ENCODE data around the gene CXXC5. TPM values are rescaled to one million over a fixed set of nuclear protein-coding genes. Genes with fewer than 3 reads are reported as not detected.
A peak's percentile ranks its signal among the peaks of the same experiment; 100 is the strongest.

Gene CXXC5
- total and polyA plus RNA-seq, 2 experiments from 2014 or later, result 81.4 to 168 TPM

- in situ Hi-C loops (cut with MboI), result no loop called here
- Histone ChIP-seq H3K9me2 (ENCODE audit: insufficient read depth) (no peaks in the 10 kb centered on the region), H3K36me3 (ENCODE audit: low read depth) (no peaks in the 10 kb centered on the region), H3K4me3 (peak overlapping the region; percentile 48), H3K4me1 (ENCODE audit: insufficient read depth) (peaks cover 88% of the 10 kb centered on the region), H3K79me2 (ENCODE audit: insufficient read depth) (peaks cover 84% of the 10 kb centered on the region), H3K27me3 (replicated peaks; ENCODE audit: insufficient read depth) (no peaks in the 10 kb centered on the region), H3F3A (ENCODE audit: insufficient read depth) (peaks cover 55% of the 10 kb centered on the region), H3K4me2 (ENCODE audit: unreplicated experiment) (peak overlapping the region; percentile 53), H3K9me3 (ENCODE audit: low read depth) (no peaks in the 10 kb centered on the region), H3K27ac (peak overlapping the region; percentile 98), H2AFZ (peak overlapping the region; percentile 3; the same call in 1 of the 2 replicates), H3K9ac (peak overlapping the region; percentile 90), H4K20me1 (ENCODE audit: insufficient read depth) (no peaks in the 10 kb centered on the region)
- TF ChIP-seq EZH2phosphoT487 (IDR thresholded peaks at IDR 0.05; ENCODE audit: insufficient read depth, low read depth) (no peak), EZH2 (IDR thresholded peaks at IDR 0.05; ENCODE audit: insufficient read depth, poor library complexity, severe bottlenecking) (no peak)
- peak; percentile 80 for DNase-seq
- WGBS, 2 experiments (ENCODE audit: low coverage in 1 of 2, low lambda C conversion rate in 2 of 2, missing lambda C conversion rate in 2 of 2), result 8 to 10% methylated on average over 17 to 18 of the region's 18 CpGs
Observed at GRCh38 chr5:139655727-139656271, 7.7 kb downstream of the CXXC5 start.

GRCh38 chr5:139657363-139658321 is 9.5 kb downstream of the CXXC5 start:
- no peaks in the 10 kb centered on the region for H3K9me3 ChIP-seq (ENCODE audit: low read depth)
- no peak for TF ChIP-seq EZH2 (IDR thresholded peaks at IDR 0.05; ENCODE audit: insufficient read depth, poor library complexity, severe bottlenecking)
- no peak for TF ChIP-seq EZH2phosphoT487 (IDR thresholded peaks at IDR 0.05; ENCODE audit: insufficient read depth, low read depth)
- H3K9ac ChIP-seq, result peak overlapping the region; percentile 90
- H3K4me1 ChIP-seq (ENCODE audit: insufficient read depth), result peaks cover 90% of the 10 kb centered on the region
- peak overlapping the region; percentile 82 for H3K4me2 ChIP-seq (ENCODE audit: unreplicated experiment)
- peaks cover 42% of the 10 kb centered on the region for H3F3A ChIP-seq (ENCODE audit: insufficient read depth)
- peak; percentile 84 for DNase-seq
- H3K27me3 ChIP-seq (replicated peaks; ENCODE audit: insufficient read depth), result no peaks in the 10 kb centered on the region
- peak overlapping the region; percentile 60; the same call in 1 of the 2 replicates for H3K4me3 ChIP-seq
- no peaks in the 10 kb centered on the region for H4K20me1 ChIP-seq (ENCODE audit: insufficient read depth)
- no peak overlapping the region for H2AFZ ChIP-seq
- in situ Hi-C loops (cut with MboI), result no loop called here
- H3K79me2 ChIP-seq (ENCODE audit: insufficient read depth), result peaks cover 82% of the 10 kb centered on the region
- peak overlapping the region; percentile 98 for H3K27ac ChIP-seq
- no peaks in the 10 kb centered on the region for H3K36me3 ChIP-seq (ENCODE audit: low read depth)
- whole genome bisulfite sequencing, 2 experiments (ENCODE audit: low coverage in 1 of 2, low lambda C conversion rate in 2 of 2, missing lambda C conversion rate in 2 of 2), result 25 to 29% methylated on average over 9 to 12 of the region's 12 CpGs
- H3K9me2 ChIP-seq (ENCODE audit: insufficient read depth), result no peaks in the 10 kb centered on the region

- in situ Hi-C loops (cut with MboI), result no loop called here
- Histone ChIP-seq H3K4me1 (ENCODE audit: insufficient read depth) (peaks cover 81% of the 10 kb centered on the region), H3K27me3 (replicated peaks; ENCODE audit: insufficient read depth) (no peaks in the 10 kb centered on the region), H2AFZ (no peak overlapping the region), H3F3A (ENCODE audit: insufficient read depth) (peaks cover 33% of the 10 kb centered on the region), H3K36me3 (ENCODE audit: low read depth) (no peaks in the 10 kb centered on the region), H3K9me3 (ENCODE audit: low read depth) (no peaks in the 10 kb centered on the region), H3K9ac (peak overlapping the region; percentile 71), H3K4me3 (peak overlapping the region; percentile 60), H3K9me2 (ENCODE audit: insufficient read depth) (no peaks in the 10 kb centered on the region), H4K20me1 (ENCODE audit: insufficient read depth) (no peaks in the 10 kb centered on the region), H3K4me2 (ENCODE audit: unreplicated experiment) (peak overlapping the region; percentile 82), H3K79me2 (ENCODE audit: insufficient read depth) (peaks cover 82% of the 10 kb centered on the region), H3K27ac (peak overlapping the region; percentile 98)
- 1% methylated on average over 13 to 14 of the region's 14 CpGs for WGBS, 2 experiments (ENCODE audit: low coverage in 1 of 2, low lambda C conversion rate in 2 of 2, missing lambda C conversion rate in 2 of 2)
- peak; percentile 92 for DNase-seq
- TF ChIP-seq EZH2 (IDR thresholded peaks at IDR 0.05; ENCODE audit: insufficient read depth, poor library complexity, severe bottlenecking), result no peak
- no peak for TF ChIP-seq EZH2phosphoT487 (IDR thresholded peaks at IDR 0.05; ENCODE audit: insufficient read depth, low read depth)
Observed at GRCh38 chr5:139658501-139658927, 10.4 kb downstream of the CXXC5 start.

GRCh38 chr5:139658928-139659667 is 10.9 kb downstream of the CXXC5 start:
- Histone ChIP-seq H3K27me3 (replicated peaks; ENCODE audit: insufficient read depth) (no peaks in the 10 kb centered on the region), H3K36me3 (ENCODE audit: low read depth) (no peaks in the 10 kb centered on the region), H3K4me2 (ENCODE audit: unreplicated experiment) (peak overlapping the region; percentile 82), H3K9me3 (ENCODE audit: low read depth) (no peaks in the 10 kb centered on the region), H3K4me1 (ENCODE audit: insufficient read depth) (peaks cover 75% of the 10 kb centered on the region), H3K79me2 (ENCODE audit: insufficient read depth) (peaks cover 82% of the 10 kb centered on the region), H2AFZ (no peak overlapping the region), H3K4me3 (peak overlapping the region; percentile 60), H3K9me2 (ENCODE audit: insufficient read depth) (no peaks in the 10 kb centered on the region), H3F3A (ENCODE audit: insufficient read depth) (peaks cover 29% of the 10 kb centered on the region), H3K27ac (peak overlapping the region; percentile 98), H3K9ac (peak overlapping the region; percentile 71), H4K20me1 (ENCODE audit: insufficient read depth) (no peaks in the 10 kb centered on the region)
- 2 to 5% methylated on average over 14 to 15 of the region's 15 CpGs for whole genome bisulfite sequencing, 2 experiments (ENCODE audit: low coverage in 1 of 2, low lambda C conversion rate in 2 of 2, missing lambda C conversion rate in 2 of 2)
- DNase-seq, result peak; percentile 91
- in situ Hi-C loops (cut with MboI), result no loop called here
- TF ChIP-seq EZH2 (IDR thresholded peaks at IDR 0.05; ENCODE audit: insufficient read depth, poor library complexity, severe bottlenecking), result no peak
- TF ChIP-seq EZH2phosphoT487 (IDR thresholded peaks at IDR 0.05; ENCODE audit: insufficient read depth, low read depth), result no peak

Measured in GM23248 (cell line).